Stimulated activated effector memory CD8-positive, alpha-beta T cell treated with anti-CD3 and anti-CD28 coated beads, Interleukin-12 subunit alpha, Interleukin-12 subunit beta, amount 100 ng/mL, for 72 hours (primary cell): Measurements from ENCODE around the gene SLC38A2.
A peak's percentile ranks its signal among the peaks of the same experiment; 100 is the strongest.

Experiments
- ATAC-seq: fragments of 150-1000 bp; cut with Tn5 transposase; 2 replicates; pipeline ENCODE4 v1.10.0; 2021
- DNase-seq, 2 donors: peaks; one replicate each; pipeline ENCODE4 v3.0.0; 2021 to 2022; ENCODE audit warnings: low spot score in 2 of 2
- H3K27ac Mint-ChIP-seq: one replicate; pipeline ENCODE4 v1.8.0; 2022; ENCODE audit warnings: mild to moderate bottlenecking, mixed read lengths
- H3K36me3 Mint-ChIP-seq: one replicate; pipeline ENCODE4 v1.8.0; 2022; ENCODE audit warnings: mild to moderate bottlenecking, mixed read lengths
- H3K4me1 Mint-ChIP-seq: one replicate; pipeline ENCODE4 v1.8.0; 2022; ENCODE audit warnings: mixed read lengths
- H3K4me3 Mint-ChIP-seq: one replicate; pipeline ENCODE4 v1.8.0; 2022; ENCODE audit warnings: mild to moderate bottlenecking, mixed read lengths
- H3K9me3 Mint-ChIP-seq: one replicate; pipeline ENCODE4 v1.8.0; 2022; ENCODE audit warnings: mixed read lengths

The SLC38A2 gene

GRCh38 chr12:46373301-46374296 is 1.0 kb upstream of the SLC38A2 start:
- peaks cover 49% of the 10 kb centered on the region for H3K36me3 Mint-ChIP-seq
- DNase-seq (peak; percentile 24 to 76), ATAC-seq (no peak)
- peaks cover 49% of the 10 kb centered on the region for H3K4me1 Mint-ChIP-seq
- H3K9me3 Mint-ChIP-seq = peaks cover 2% of the 10 kb centered on the region
- H3K27ac Mint-ChIP-seq = peak overlapping the region; percentile 100
- peak overlapping the region; percentile 93 for H3K4me3 Mint-ChIP-seq

- DNase-seq (peak; percentile 53 to 86), ATAC-seq (peak; percentile 54)
- peaks cover 66% of the 10 kb centered on the region for H3K36me3 Mint-ChIP-seq
- peaks cover 50% of the 10 kb centered on the region for H3K4me1 Mint-ChIP-seq
- peak overlapping the region; percentile 93 for H3K4me3 Mint-ChIP-seq
- H3K27ac Mint-ChIP-seq = peak overlapping the region; percentile 100
- no peaks in the 10 kb centered on the region for H3K9me3 Mint-ChIP-seq
Measured at GRCh38 chr12:46371718-46372543, 642 bp downstream of the SLC38A2 start.

DNA sequence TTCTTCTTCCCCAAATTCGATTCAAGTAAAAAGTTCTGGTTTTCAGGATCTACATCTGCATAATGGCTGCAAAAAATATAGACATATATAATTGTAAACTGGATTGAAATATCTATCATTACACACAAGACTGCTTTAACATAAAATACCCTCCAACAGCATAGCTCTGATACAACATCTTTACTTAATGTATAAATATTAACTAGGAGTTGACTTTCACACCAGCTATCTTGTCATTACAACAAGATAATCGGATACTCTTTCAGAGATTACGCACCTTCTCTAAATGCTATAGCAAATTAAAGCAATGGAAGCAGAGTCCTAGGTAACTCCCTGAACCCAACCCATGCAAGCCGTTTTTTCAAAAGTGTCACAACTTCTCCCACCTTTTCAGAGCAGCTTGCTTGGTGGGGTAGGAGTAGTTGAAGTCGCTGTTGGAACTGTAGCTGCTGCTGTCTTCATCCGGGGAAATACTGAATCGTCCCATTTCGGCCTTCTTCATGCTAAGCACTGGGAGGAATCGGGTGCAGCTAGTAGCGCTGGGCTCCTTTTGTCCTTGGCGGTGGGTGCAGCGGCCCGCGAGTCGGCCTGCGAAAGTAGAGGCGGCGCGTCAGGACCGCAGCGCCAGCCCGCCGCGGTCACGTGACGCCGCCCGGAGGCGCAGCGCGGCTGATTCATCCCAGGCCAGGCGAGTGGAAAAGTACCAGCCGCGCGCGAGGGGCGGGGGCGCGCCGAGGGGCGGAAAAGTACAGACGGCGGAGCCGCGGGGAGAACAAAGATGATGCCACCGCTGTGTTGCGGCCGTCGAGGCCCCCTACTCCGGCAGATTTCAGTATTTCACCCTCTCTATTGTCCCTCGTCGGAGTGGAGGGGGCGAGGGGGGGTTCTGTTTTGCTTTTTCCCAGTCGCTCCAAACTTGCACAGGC is 1.5 kb downstream of the SLC38A2 start:
- peaks cover 49% of the 10 kb centered on the region for H3K4me1 Mint-ChIP-seq
- DNase-seq = peak; percentile 90 to 95
- ATAC-seq = peak; percentile 75
- peak overlapping the region; percentile 100 for H3K27ac Mint-ChIP-seq
- H3K36me3 Mint-ChIP-seq = peaks cover 74% of the 10 kb centered on the region
- peak overlapping the region; percentile 93 for H3K4me3 Mint-ChIP-seq
- no peaks in the 10 kb centered on the region for H3K9me3 Mint-ChIP-seq

GRCh38 chr12:46370380-46370734 is 2.2 kb downstream of the SLC38A2 start:
- Mint-ChIP-seq H3K9me3 (no peaks in the 10 kb centered on the region), H3K4me3 (peak overlapping the region; percentile 93), H3K27ac (peak overlapping the region; percentile 100), H3K4me1 (peaks cover 49% of the 10 kb centered on the region), H3K36me3 (peaks cover 81% of the 10 kb centered on the region)
- no peak for ATAC-seq
- no peak for DNase-seq

- Mint-ChIP-seq H3K4me3 (peak overlapping the region; percentile 93), H3K9me3 (no peaks in the 10 kb centered on the region), H3K36me3 (peaks cover 88% of the 10 kb centered on the region), H3K4me1 (peaks cover 54% of the 10 kb centered on the region), H3K27ac (peak overlapping the region; percentile 100)
- no peak for DNase-seq
- ATAC-seq = no peak
Measured at GRCh38 chr12:46369474-46370379, 2.8 kb downstream of the SLC38A2 start.

- DNase-seq (no peak), ATAC-seq (no peak)
- Mint-ChIP-seq H3K4me3 (peak overlapping the region; percentile 93), H3K36me3 (peaks cover 94% of the 10 kb centered on the region), H3K9me3 (no peaks in the 10 kb centered on the region), H3K27ac (peak overlapping the region; percentile 100), H3K4me1 (peaks cover 51% of the 10 kb centered on the region)
Measured at GRCh38 chr12:46369095-46369473, 3.5 kb downstream of the SLC38A2 start.

GRCh38 chr12:46368684-46369083 is 3.9 kb downstream of the SLC38A2 start:
- Mint-ChIP-seq H3K9me3 (no peaks in the 10 kb centered on the region), H3K4me1 (peaks cover 51% of the 10 kb centered on the region), H3K4me3 (peak overlapping the region; percentile 93), H3K36me3 (peaks cover 98% of the 10 kb centered on the region), H3K27ac (peak overlapping the region; percentile 77)
- ATAC-seq = no peak
- DNase-seq = no peak

GRCh38 chr12:46368138-46368537 is 4.4 kb downstream of the SLC38A2 start:
- Mint-ChIP-seq H3K36me3 (peaks cover 100% of the 10 kb centered on the region), H3K4me3 (peak overlapping the region; percentile 93), H3K27ac (peak overlapping the region; percentile 77), H3K9me3 (no peaks in the 10 kb centered on the region), H3K4me1 (peaks cover 49% of the 10 kb centered on the region)
- DNase-seq (no peak), ATAC-seq (no peak)

GRCh38 chr12:46367351-46368029 is 5.1 kb downstream of the SLC38A2 start:
- ATAC-seq (no peak), DNase-seq (no peak)
- Mint-ChIP-seq H3K4me3 (peak overlapping the region; percentile 93), H3K27ac (peak overlapping the region; percentile 77), H3K9me3 (no peaks in the 10 kb centered on the region), H3K36me3 (peaks cover 100% of the 10 kb centered on the region), H3K4me1 (peaks cover 55% of the 10 kb centered on the region)

- Mint-ChIP-seq H3K27ac (peak overlapping the region; percentile 77), H3K36me3 (peaks cover 100% of the 10 kb centered on the region), H3K9me3 (no peaks in the 10 kb centered on the region), H3K4me3 (peak overlapping the region; percentile 93), H3K4me1 (peaks cover 57% of the 10 kb centered on the region)
- DNase-seq (no peak), ATAC-seq (no peak)
Measured at GRCh38 chr12:46366771-46367170, 5.8 kb downstream of the SLC38A2 start.

DNA sequence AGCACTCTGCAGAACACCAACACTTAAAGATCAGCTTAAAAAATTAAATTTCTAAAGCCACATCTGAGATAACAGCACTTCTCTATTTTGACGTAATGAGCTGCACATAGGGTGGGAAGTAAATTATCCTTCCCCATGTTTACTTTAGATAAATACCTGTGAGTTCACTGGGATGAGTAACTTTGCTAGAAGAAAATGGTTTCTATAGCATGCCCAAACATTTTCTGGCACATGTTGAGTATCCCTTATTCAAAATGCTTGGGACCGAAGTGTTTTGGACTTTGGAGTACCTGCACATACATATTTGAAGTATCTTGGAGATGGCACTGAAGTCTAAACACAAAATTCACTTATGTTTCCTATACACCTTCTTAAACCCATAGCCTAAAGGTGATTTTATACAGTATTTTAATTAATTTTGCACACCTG is 6.6 kb downstream of the SLC38A2 start:
- DNase-seq = no peak
- no peaks in the 10 kb centered on the region for H3K9me3 Mint-ChIP-seq
- H3K4me3 Mint-ChIP-seq = no peak overlapping the region
- ATAC-seq = no peak
- H3K36me3 Mint-ChIP-seq = peaks cover 100% of the 10 kb centered on the region
- H3K4me1 Mint-ChIP-seq = peaks cover 55% of the 10 kb centered on the region
- no peak overlapping the region for H3K27ac Mint-ChIP-seq

DNA sequence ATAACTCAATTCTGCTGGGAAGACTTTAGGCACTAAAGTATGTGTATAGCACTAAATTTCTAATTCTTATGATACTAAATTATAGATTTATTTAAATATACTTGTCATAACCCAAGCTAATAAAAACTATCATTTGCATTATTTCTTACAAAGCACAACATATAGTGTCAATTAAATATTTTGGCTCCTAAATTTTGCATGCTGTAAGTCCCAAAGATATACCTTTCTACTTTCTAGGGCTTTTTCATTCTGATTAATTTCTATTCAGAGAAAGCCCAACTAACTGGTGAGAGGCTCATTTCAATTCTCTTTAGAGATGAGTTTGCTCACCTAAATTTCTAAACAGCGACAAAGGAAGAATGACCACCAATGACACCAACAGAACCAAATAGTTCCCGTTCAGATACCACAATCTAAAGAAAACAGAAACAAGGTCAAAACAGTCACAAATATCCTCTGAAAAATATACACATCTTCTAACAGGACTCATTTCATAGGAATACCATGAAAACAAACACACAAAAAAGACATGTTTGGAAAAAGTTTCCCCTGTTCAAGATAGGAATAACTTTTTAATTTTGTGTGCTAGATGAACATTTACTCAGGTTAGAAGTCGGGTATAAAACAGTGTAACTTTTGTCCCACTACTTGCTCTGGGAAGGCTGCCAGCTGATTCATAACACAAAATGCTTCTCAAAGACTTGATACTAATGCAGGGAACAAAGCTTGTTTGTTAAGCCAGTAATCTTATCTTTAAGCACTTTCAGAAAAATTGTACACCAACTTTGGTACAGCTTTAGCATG is 7.6 kb downstream of the SLC38A2 start:
- ATAC-seq (peak; percentile 52), DNase-seq (no peak)
- Mint-ChIP-seq H3K36me3 (peaks cover 100% of the 10 kb centered on the region), H3K4me3 (no peak overlapping the region), H3K4me1 (peaks cover 55% of the 10 kb centered on the region), H3K9me3 (no peaks in the 10 kb centered on the region), H3K27ac (peak overlapping the region; percentile 20)

GRCh38 chr12:46364300-46364696 is 8.3 kb downstream of the SLC38A2 start:
- H3K4me1 Mint-ChIP-seq = peaks cover 57% of the 10 kb centered on the region
- DNase-seq (no peak), ATAC-seq (no peak)
- H3K36me3 Mint-ChIP-seq = peaks cover 100% of the 10 kb centered on the region
- no peak overlapping the region for H3K4me3 Mint-ChIP-seq
- no peak overlapping the region for H3K27ac Mint-ChIP-seq
- no peaks in the 10 kb centered on the region for H3K9me3 Mint-ChIP-seq
